Common myeloid progenitor, CD34-positive (primary cell): ENCODE data around the gene GRB2.

Experiments
- CTCF ChIA-PET: fragments of 350-600 bp; sonication (Branson Sonifier 250); formaldehyde crosslinking; loops from one replicate; lab custom pipeline; 2021; ENCODE audit warnings: antibody characterized with exemption; lab: Charles Lee
- POLR2A ChIA-PET: fragments of 350-600 bp; sonication (Branson Sonifier 250); formaldehyde crosslinking; loops from one replicate; lab custom pipeline; 2021; ENCODE audit warnings: antibody characterized with exemption; lab: Charles Lee
- DNase-seq, 3 donors: peaks; one replicate each; pipeline versions ENCODE4 v3.0.0 to v3.0.0-alpha.2; 2013
- H3K27ac ChIP-seq, 2 experiments: 1 replicate in 1 of 2; 2 replicates in 1 of 2; pipeline ENCODE4 v1.7.0; 2013; ENCODE audit warnings: inconsistent platforms in 2 of 2, low read length in 2 of 2, mild to moderate bottlenecking in 2 of 2, low read depth in 1 of 2, moderate library complexity in 1 of 2; ENCODE audit not compliant: severe bottlenecking in 2 of 2, insufficient read depth in 1 of 2, poor library complexity in 1 of 2
- H3K27me3 ChIP-seq, 5 experiments: replicated peaks in 2 of 5; 1 replicate in 3 of 5; 2 replicates in 2 of 5; pipeline versions ENCODE4 v1.6.1 to v1.7.0; 2013; ENCODE audit warnings: low read length in 4 of 5, mild to moderate bottlenecking in 2 of 5, moderate library complexity in 2 of 5, inconsistent platforms in 1 of 5; ENCODE audit not compliant: insufficient read depth in 5 of 5, control insufficient read depth in 4 of 5
- H3K36me3 ChIP-seq, 4 experiments: 1 replicate in 2 of 4; 2 replicates in 2 of 4; pipeline versions ENCODE4 v1.6.1 to v1.7.0; 2013; ENCODE audit warnings: low read length in 3 of 4, control low read depth in 1 of 4, mild to moderate bottlenecking in 1 of 4; ENCODE audit not compliant: control insufficient read depth in 4 of 4, insufficient read depth in 4 of 4
- H3K4me1 ChIP-seq, 4 experiments: 1 replicate in 3 of 4; 2 replicates in 1 of 4; pipeline versions ENCODE4 v1.6.1 to v1.7.1; 2013; ENCODE audit warnings: low read length in 3 of 4, mild to moderate bottlenecking in 3 of 4, control low read depth in 1 of 4, inconsistent platforms in 1 of 4, moderate library complexity in 1 of 4; ENCODE audit not compliant: control insufficient read depth in 4 of 4, insufficient read depth in 4 of 4; ENCODE audit errors: control extremely low read depth in 1 of 4
- H3K4me3 ChIP-seq, 7 experiments: 1 replicate in 4 of 7; 2 replicates in 3 of 7; pipeline versions ENCODE4 v1.5.1 to v1.7.0; 2013; ENCODE audit warnings: mild to moderate bottlenecking in 7 of 7, low read length in 6 of 7, moderate library complexity in 6 of 7, inconsistent platforms in 2 of 7, low read depth in 2 of 7, control low read depth in 1 of 7; ENCODE audit not compliant: insufficient read depth in 4 of 7, control insufficient read depth in 1 of 7; ENCODE audit errors: extremely low read depth in 1 of 7
- H3K9me3 ChIP-seq, 5 experiments: 1 replicate in 4 of 5; 2 replicates in 1 of 5; pipeline versions ENCODE4 v1.6.1 to v1.7.1; 2013; ENCODE audit warnings: low read length in 4 of 5, mild to moderate bottlenecking in 2 of 5, inconsistent platforms in 1 of 5, low read depth in 1 of 5, moderate library complexity in 1 of 5; ENCODE audit not compliant: control insufficient read depth in 4 of 5, insufficient read depth in 2 of 5; ENCODE audit errors: control extremely low read depth in 1 of 5
- WGBS: methylation state at CpG from one replicate; pipeline ENCODE4 v1.1.5; 2013; ENCODE audit not compliant: insufficient coverage; 5-methylcytosine and 5-hydroxymethylcytosine counted together

GRB2 gene

GRCh38 chr17:75270218-75270965 is 135.1 kb downstream of the GRB2 start:
- CTCF ChIA-PET = interaction anchor here (0.6 to 5.1 kb wide), 25 partner anchors 10 to 376 kb away, joined by 3 to 40 read pairs (median 5); partner anchors contain the start of genes GGA3, MRPS7, NUP85 and SLC25A19
- Histone ChIP-seq H3K27me3 (no peaks in the 10 kb centered on the region), H3K4me1 (peaks cover 0 to 53% (median 32%) of the 10 kb centered on the region in 4 experiments), H3K9me3 (no peaks in the 10 kb centered on the region), H3K36me3 (peaks cover 2 to 56% (median 37%) of the 10 kb centered on the region in 4 experiments), H3K4me3 (peak overlapping the region; percentile 79 to 96 (median 91)), H3K27ac (peak overlapping the region; percentile 85 to 90)
- POLR2A ChIA-PET = interaction anchor here (0.6 to 2.5 kb wide), 6 partner anchors 9 to 397 kb away, joined by 3 to 39 read pairs (median 4); partner anchors contain the start of genes FDXR, GGA3, MRPS7 and SLC25A19
- DNase-seq = peak; percentile 80 to 85 (median 81)
- under 1% methylated on average over 44 of the region's 47 CpGs for WGBS

- Histone ChIP-seq H3K4me1 (peaks cover 0 to 53% (median 32%) of the 10 kb centered on the region in 4 experiments), H3K36me3 (peaks cover 2 to 55% (median 35%) of the 10 kb centered on the region in 4 experiments), H3K4me3 (peak overlapping the region; percentile 79 to 96 (median 91)), H3K9me3 (no peaks in the 10 kb centered on the region), H3K27me3 (no peaks in the 10 kb centered on the region), H3K27ac (peak overlapping the region; percentile 85 to 90)
- 25% methylated on average over 5 of the region's 6 CpGs for WGBS
- ChIA-PET POLR2A (interaction anchor here (0.6 to 2.5 kb wide), 2 partner anchors 8 to 222 kb away, joined by 3 to 39 read pairs; partner anchors contain the start of genes GGA3 and MRPS7), CTCF (interaction anchor here (0.6 to 5.1 kb wide), 15 partner anchors 9 to 312 kb away, joined by 3 to 40 read pairs (median 5); partner anchors contain the start of genes GGA3, MRPS7 and SLC25A19)
- peak in 2 of 3 donors; percentile 17 to 36 for DNase-seq
Measured at GRCh38 chr17:75269844-75270217, 135.6 kb downstream of the GRB2 start.
